Breast epithelium (tissue), 4 donors: ENCODE data around the gene NEMP1. TPM values are rescaled to one million over a fixed set of nuclear protein-coding genes. Genes with fewer than 3 reads are reported as not detected.

Experiments
- DNase-seq, 2 donors: peaks; one replicate each; pipeline ENCODE4 v3.0.0-alpha.2; 2019; ENCODE audit warnings: low spot score in 2 of 2
- H3K27ac ChIP-seq, 2 donors: fragments of 200-600 bp; sonication (generic) in 1 of 2; one replicate each; pipeline ENCODE4 v1.5.1; 2016 to 2019; ENCODE audit warnings: mild to moderate bottlenecking in 1 of 2
- H3K27me3 ChIP-seq, 2 donors: fragments of 200-600 bp; sonication (generic) in 1 of 2; one replicate each; pipeline versions ENCODE4 v1.5.1 to v1.6.0; 2017 to 2019; ENCODE audit warnings: control low read depth in 1 of 2, mild to moderate bottlenecking in 1 of 2
- H3K36me3 ChIP-seq: fragments of 200-600 bp; one replicate; pipeline ENCODE4 v1.5.1; 2019
- H3K4me1 ChIP-seq, 2 donors: fragments of 200-600 bp; sonication (generic); one replicate each; pipeline ENCODE4 v1.5.1; 2016 to 2019; ENCODE audit warnings: control low read depth in 1 of 2
- H3K4me3 ChIP-seq, 3 donors: fragments of 200-600 bp; sonication (generic); 1 replicate in 2 of 3; 2 replicates in 1 of 3; pipeline ENCODE4 v1.5.1; 2016 to 2019; ENCODE audit warnings: mild to moderate bottlenecking in 3 of 3, moderate library complexity in 2 of 3
- H3K9me3 ChIP-seq, 2 donors: fragments of 200-600 bp; sonication (generic) in 1 of 2; one replicate each; pipeline ENCODE4 v1.5.1; 2016 to 2019; ENCODE audit warnings: control low read depth in 1 of 2
- CTCF ChIP-seq, 3 donors: fragments of 450-650 bp; IDR thresholded peaks; one replicate each; pipeline ENCODE4 v1.5.1; 2016 to 2017; ENCODE audit warnings: antibody characterized with exemption in 3 of 3, mild to moderate bottlenecking in 3 of 3, moderate library complexity in 3 of 3
- POLR2A ChIP-seq: fragments of 450-650 bp; IDR thresholded peaks from one replicate; pipeline ENCODE4 v1.6.1; 2016; ENCODE audit warnings: antibody characterized with exemption, mild to moderate bottlenecking, moderate library complexity
- POLR2AphosphoS5 ChIP-seq, 3 donors: sonication (generic); formaldehyde crosslinking; IDR thresholded peaks; one replicate each; pipeline ENCODE4 v1.6.1; 2017; ENCODE audit warnings: antibody characterized with exemption in 3 of 3
- intact Hi-C: fragments of 100-400 bp; cut with DNase I; formaldehyde crosslinking; loops from one replicate; pipeline ENCODE4 v1.15.1; 2023; ENCODE audit warnings: low total_unique reads
- total RNA-seq, 3 donors: library from RNA; depleted of rRNA; stranded (reverse); fragments of >200 nt; gene quantifications; one replicate each; pipeline ENCODE4 v1.1.0, GENCODE V29; 2016

Gene NEMP1
- total RNA-seq, 3 donors from 2014 or later = 6.9 to 13.3 (median 10.9) TPM

GRCh38 chr12:57093415-57094207, 15.0 kb upstream of the NEMP1 start:
- H3K4me1 ChIP-seq = peaks cover 6 to 18% of the 10 kb centered on the region in 2 donors
- H3K27ac ChIP-seq = peak overlapping the region; percentile 84 to 100
- H3K27me3 ChIP-seq = no peaks in the 10 kb centered on the region
- H3K9me3 ChIP-seq = no peaks in the 10 kb centered on the region
- peak in 1 of 2 donors; percentile 79 for DNase-seq
- no peaks in the 10 kb centered on the region for H3K36me3 ChIP-seq
- peak in 1 of 3 donors; percentile 8 for TF ChIP-seq CTCF (IDR thresholded peaks at IDR 0.05)
- TF ChIP-seq POLR2AphosphoS5 (IDR thresholded peaks at IDR 0.05) = no peak
- TF ChIP-seq POLR2A = no peak
- H3K4me3 ChIP-seq = peak overlapping the region in 2 of 3 donors; percentile 1 to 40
- intact Hi-C loops = no loop called here

- no peak for DNase-seq
- H3K4me1 ChIP-seq = peaks cover 6 to 18% of the 10 kb centered on the region in 2 donors
- no peak for TF ChIP-seq POLR2AphosphoS5 (IDR thresholded peaks at IDR 0.05)
- no peak for TF ChIP-seq POLR2A
- TF ChIP-seq CTCF (IDR thresholded peaks at IDR 0.05) = no peak
- intact Hi-C loops = no loop called here
- no peaks in the 10 kb centered on the region for H3K27me3 ChIP-seq
- H3K9me3 ChIP-seq = no peaks in the 10 kb centered on the region
- peak overlapping the region; percentile 84 to 100 for H3K27ac ChIP-seq
- peak overlapping the region in 1 of 3 donors; percentile 93 for H3K4me3 ChIP-seq
- H3K36me3 ChIP-seq = no peaks in the 10 kb centered on the region
Observed at GRCh38 chr12:57092876-57093414, 14.4 kb upstream of the NEMP1 start.

GRCh38 chr12:57092529-57092862, 13.9 kb upstream of the NEMP1 start:
- H3K27ac ChIP-seq = peak overlapping the region; percentile 84 to 100
- no peaks in the 10 kb centered on the region for H3K9me3 ChIP-seq
- H3K36me3 ChIP-seq = no peaks in the 10 kb centered on the region
- H3K4me1 ChIP-seq = peaks cover 6 to 18% of the 10 kb centered on the region in 2 donors
- peak overlapping the region in 1 of 3 donors; percentile 93 for H3K4me3 ChIP-seq
- no peak for TF ChIP-seq POLR2A
- no peak for TF ChIP-seq POLR2AphosphoS5 (IDR thresholded peaks at IDR 0.05)
- TF ChIP-seq CTCF (IDR thresholded peaks at IDR 0.05) = no peak
- no peak for DNase-seq
- intact Hi-C loops = no loop called here
- no peaks in the 10 kb centered on the region for H3K27me3 ChIP-seq

GRCh38 chr12:57091638-57092528, 13.3 kb upstream of the NEMP1 start:
- TF ChIP-seq POLR2A (no peak), CTCF (IDR thresholded peaks at IDR 0.05) (no peak), POLR2AphosphoS5 (IDR thresholded peaks at IDR 0.05) (no peak)
- Histone ChIP-seq H3K4me3 (peak overlapping the region in 2 of 3 donors; percentile 67 to 93), H3K36me3 (no peaks in the 10 kb centered on the region), H3K4me1 (peaks cover 6 to 18% of the 10 kb centered on the region in 2 donors), H3K27ac (peak overlapping the region; percentile 84 to 100), H3K27me3 (no peaks in the 10 kb centered on the region), H3K9me3 (no peaks in the 10 kb centered on the region)
- DNase-seq = no peak
- intact Hi-C loops = no loop called here
